ENCODE results near the gene ARF5. TPM values are rescaled to one million over a fixed set of nuclear protein-coding genes. Genes with fewer than 3 reads are reported as not detected.

ARF5 gene
- total RNA-seq, 1 experiment from 2014 or later = 83.5 TPM

- DNase-seq (ENCODE audit: low spot score) = no peak
- Histone ChIP-seq H3K36me3 (ENCODE audit: insufficient read depth, low read length, poor library complexity, severe bottlenecking) (no peaks in the 10 kb centered on the region), H3K9me3 (ENCODE audit: low read depth, low read length, poor library complexity, severe bottlenecking) (no peaks in the 10 kb centered on the region), H3K27me3 (replicated peaks; ENCODE audit: insufficient read depth, low read depth, low read length, poor library complexity) (peaks cover 93% of the 10 kb centered on the region), H3K27ac (ENCODE audit: low read depth, low read length, poor library complexity, severe bottlenecking) (no peak overlapping the region), H3K4me1 (ENCODE audit: insufficient read depth, low read length, poor library complexity, severe bottlenecking) (no peaks in the 10 kb centered on the region), H3K4me3 (ENCODE audit: low read depth, low read length, poor library complexity, severe bottlenecking) (no peak overlapping the region)
- intact Hi-C loops (cut with micrococcal nuclease; ENCODE audit: unreplicated experiment) = no loop called here
- ChIA-PET POLR2A (ENCODE audit: low non-redundant PET) (no interaction called here), CTCF (no interaction called here)
- no TSS peak for BruUV-seq (replicated peaks)
- TF ChIP-seq EZH2 (IDR thresholded peaks at IDR 0.05; ENCODE audit: borderline replicate concordance, low read depth, low read length, poor library complexity, severe bottlenecking) (no peak), CTCF (conservative IDR thresholded peaks at IDR 0.05; ENCODE audit: low read depth, low read length) (no peak)
Observed at GRCh38 chr7:127618775-127619174, 30.6 kb downstream of the ARF5 start.

GRCh38 chr7:127619681-127620405, 31.6 kb downstream of the ARF5 start:
- no peak overlapping the region for H3K4me3 ChIP-seq (ENCODE audit: low read depth, low read length, poor library complexity, severe bottlenecking)
- ChIA-PET POLR2A (ENCODE audit: low non-redundant PET) (no interaction called here), CTCF (no interaction called here)
- no peaks in the 10 kb centered on the region for H3K9me3 ChIP-seq (ENCODE audit: low read depth, low read length, poor library complexity, severe bottlenecking)
- no peaks in the 10 kb centered on the region for H3K4me1 ChIP-seq (ENCODE audit: insufficient read depth, low read length, poor library complexity, severe bottlenecking)
- DNase-seq (ENCODE audit: low spot score) = no peak
- intact Hi-C loops (cut with micrococcal nuclease; ENCODE audit: unreplicated experiment) = no loop called here
- BruUV-seq (replicated peaks) = no TSS peak
- peaks cover 96% of the 10 kb centered on the region for H3K27me3 ChIP-seq (replicated peaks; ENCODE audit: insufficient read depth, low read depth, low read length, poor library complexity)
- no peak for TF ChIP-seq EZH2 (IDR thresholded peaks at IDR 0.05; ENCODE audit: borderline replicate concordance, low read depth, low read length, poor library complexity, severe bottlenecking)
- no peak for TF ChIP-seq CTCF (conservative IDR thresholded peaks at IDR 0.05; ENCODE audit: low read depth, low read length)
- H3K36me3 ChIP-seq (ENCODE audit: insufficient read depth, low read length, poor library complexity, severe bottlenecking) = no peaks in the 10 kb centered on the region
- H3K27ac ChIP-seq (ENCODE audit: low read depth, low read length, poor library complexity, severe bottlenecking) = no peak overlapping the region

- BruUV-seq (replicated peaks) = no TSS peak
- H3K4me1 ChIP-seq (ENCODE audit: insufficient read depth, low read length, poor library complexity, severe bottlenecking) = no peaks in the 10 kb centered on the region
- TF ChIP-seq EZH2 (IDR thresholded peaks at IDR 0.05; ENCODE audit: borderline replicate concordance, low read depth, low read length, poor library complexity, severe bottlenecking) (no peak), CTCF (conservative IDR thresholded peaks at IDR 0.05; ENCODE audit: low read depth, low read length) (no peak)
- ChIA-PET CTCF (no interaction called here), POLR2A (ENCODE audit: low non-redundant PET) (no interaction called here)
- H3K9me3 ChIP-seq (ENCODE audit: low read depth, low read length, poor library complexity, severe bottlenecking) = no peaks in the 10 kb centered on the region
- peaks cover 94% of the 10 kb centered on the region for H3K27me3 ChIP-seq (replicated peaks; ENCODE audit: insufficient read depth, low read depth, low read length, poor library complexity)
- no peak overlapping the region for H3K27ac ChIP-seq (ENCODE audit: low read depth, low read length, poor library complexity, severe bottlenecking)
- no peak overlapping the region for H3K4me3 ChIP-seq (ENCODE audit: low read depth, low read length, poor library complexity, severe bottlenecking)
- intact Hi-C loops (cut with micrococcal nuclease; ENCODE audit: unreplicated experiment) = no loop called here
- no peaks in the 10 kb centered on the region for H3K36me3 ChIP-seq (ENCODE audit: insufficient read depth, low read length, poor library complexity, severe bottlenecking)
- no peak for DNase-seq (ENCODE audit: low spot score)
Observed at GRCh38 chr7:127620406-127621233, 32.4 kb downstream of the ARF5 start.

Data from A673 (cell line).